GM06990 (cell line): Measurements from ENCODE around the gene CABLES2.

ENCODE experiments used
- DNase-seq: peaks from one replicate; pipeline ENCODE4 v3.0.0-alpha.2; 2011; ENCODE audit not compliant: insufficient read length; ENCODE audit errors: extremely low read depth
- H3K27me3 ChIP-seq: replicated peaks from 2 replicates; pipeline ENCODE4 v1.6.0; 2011; ENCODE audit warnings: low read length; ENCODE audit not compliant: control insufficient read depth, insufficient read depth
- H3K36me3 ChIP-seq: 2 replicates; pipeline ENCODE4 v1.5.1; 2011; ENCODE audit warnings: low read length; ENCODE audit not compliant: control insufficient read depth, insufficient read depth
- H3K4me3 ChIP-seq: replicated peaks from 2 replicates; pipeline ENCODE4 v1.5.1; 2011; ENCODE audit warnings: low read depth, mild to moderate bottlenecking, control low read depth, low read length
- CTCF ChIP-seq: IDR thresholded peaks from 2 replicates; pipeline ENCODE4 v1.5.1; 2011; ENCODE audit warnings: low read length, control low read depth, mild to moderate bottlenecking, inconsistent platforms; ENCODE audit not compliant: insufficient read depth, poor library complexity, severe bottlenecking

The CABLES2 gene

GRCh38 chr20:62400021-62400420 is 7.1 kb downstream of the CABLES2 start:
- Histone ChIP-seq H3K27me3 (no peaks in the 10 kb centered on the region), H3K4me3 (no peak overlapping the region), H3K36me3 (peaks cover 6% of the 10 kb centered on the region)
- no peak for DNase-seq
- TF ChIP-seq CTCF, result no peak

DNA sequence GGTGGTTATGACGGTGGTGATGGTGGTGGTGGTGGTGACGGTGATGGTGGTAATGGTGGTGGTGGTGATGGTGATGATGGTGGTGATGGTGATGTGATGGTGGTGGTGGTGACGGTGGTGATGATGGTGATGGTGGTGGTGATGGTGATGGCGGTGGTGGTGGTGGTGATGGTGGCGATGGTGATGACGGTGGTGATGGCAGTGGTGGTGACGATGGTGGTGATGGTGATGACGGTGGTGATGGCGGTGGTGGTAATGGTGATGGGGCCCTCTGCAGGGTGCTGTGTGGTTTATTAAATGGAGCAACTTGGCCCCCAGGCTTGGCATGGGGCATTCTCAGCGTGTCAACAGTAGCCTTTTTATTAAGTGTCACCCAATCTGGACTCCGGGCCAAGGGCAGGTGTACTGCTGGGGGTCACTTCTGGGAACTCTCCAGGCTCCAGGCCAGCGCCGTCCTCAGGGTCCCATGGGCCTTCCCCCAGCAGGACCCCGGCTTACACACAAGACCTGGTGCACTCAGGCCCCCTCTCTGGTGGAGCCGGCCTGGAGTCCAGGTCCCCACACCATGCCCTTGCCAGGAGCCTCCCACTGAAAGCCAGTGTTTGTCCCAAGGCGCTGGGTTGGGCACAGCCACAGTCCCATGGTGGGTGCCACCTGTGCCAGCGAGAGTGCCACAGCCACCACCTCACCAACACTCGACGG is 8.8 kb downstream of the CABLES2 start:
- TF ChIP-seq CTCF, result no peak
- peaks cover 8% of the 10 kb centered on the region for H3K36me3 ChIP-seq
- no peaks in the 10 kb centered on the region for H3K27me3 ChIP-seq
- no peak overlapping the region for H3K4me3 ChIP-seq
- no peak for DNase-seq

DNA sequence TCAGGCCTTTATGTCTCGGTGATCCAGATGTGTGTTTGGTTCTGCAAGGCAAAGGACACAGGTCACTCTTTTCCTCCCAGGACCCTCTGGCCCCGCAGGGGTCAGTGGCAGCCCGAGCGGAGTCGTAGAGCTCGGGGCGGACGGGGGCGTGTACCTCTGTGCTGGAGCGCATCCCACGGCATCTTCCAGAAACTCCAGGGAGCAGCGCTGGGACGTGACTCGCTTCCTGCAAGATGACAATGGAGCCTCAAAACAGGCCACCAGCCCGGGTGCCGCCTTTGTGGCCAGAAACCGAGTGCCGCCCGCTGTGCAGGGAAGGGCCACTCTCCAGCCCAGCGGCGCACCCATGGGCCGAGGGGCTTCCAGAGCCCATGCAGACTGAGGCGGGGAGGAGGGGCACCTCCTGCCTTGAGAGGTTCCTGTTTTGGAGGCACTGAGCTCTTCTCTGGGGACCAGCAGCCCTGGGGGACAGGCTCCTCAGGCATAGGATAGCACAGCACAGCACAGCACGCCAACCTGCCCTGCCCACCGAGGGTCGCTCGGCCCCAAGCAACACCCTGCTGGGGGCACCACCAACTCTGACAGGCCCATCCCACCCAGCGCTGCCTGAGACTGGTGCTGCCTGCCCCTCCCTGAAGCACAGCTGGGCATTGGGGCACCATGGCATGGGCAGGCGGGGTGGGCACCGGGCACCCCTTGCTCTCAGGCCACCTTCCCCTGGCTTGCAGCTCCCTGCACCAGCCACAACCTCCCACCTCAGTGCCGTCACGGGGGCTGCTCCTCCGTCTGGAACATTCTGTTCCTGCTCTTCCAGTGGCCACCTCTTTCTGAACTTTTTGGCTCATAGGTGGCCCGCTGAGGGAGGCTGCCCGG is 10.5 kb downstream of the CABLES2 start:
- Histone ChIP-seq H3K27me3 (no peaks in the 10 kb centered on the region), H3K36me3 (peaks cover 8% of the 10 kb centered on the region), H3K4me3 (no peak overlapping the region)
- no peak for TF ChIP-seq CTCF
- DNase-seq, result no peak

DNA sequence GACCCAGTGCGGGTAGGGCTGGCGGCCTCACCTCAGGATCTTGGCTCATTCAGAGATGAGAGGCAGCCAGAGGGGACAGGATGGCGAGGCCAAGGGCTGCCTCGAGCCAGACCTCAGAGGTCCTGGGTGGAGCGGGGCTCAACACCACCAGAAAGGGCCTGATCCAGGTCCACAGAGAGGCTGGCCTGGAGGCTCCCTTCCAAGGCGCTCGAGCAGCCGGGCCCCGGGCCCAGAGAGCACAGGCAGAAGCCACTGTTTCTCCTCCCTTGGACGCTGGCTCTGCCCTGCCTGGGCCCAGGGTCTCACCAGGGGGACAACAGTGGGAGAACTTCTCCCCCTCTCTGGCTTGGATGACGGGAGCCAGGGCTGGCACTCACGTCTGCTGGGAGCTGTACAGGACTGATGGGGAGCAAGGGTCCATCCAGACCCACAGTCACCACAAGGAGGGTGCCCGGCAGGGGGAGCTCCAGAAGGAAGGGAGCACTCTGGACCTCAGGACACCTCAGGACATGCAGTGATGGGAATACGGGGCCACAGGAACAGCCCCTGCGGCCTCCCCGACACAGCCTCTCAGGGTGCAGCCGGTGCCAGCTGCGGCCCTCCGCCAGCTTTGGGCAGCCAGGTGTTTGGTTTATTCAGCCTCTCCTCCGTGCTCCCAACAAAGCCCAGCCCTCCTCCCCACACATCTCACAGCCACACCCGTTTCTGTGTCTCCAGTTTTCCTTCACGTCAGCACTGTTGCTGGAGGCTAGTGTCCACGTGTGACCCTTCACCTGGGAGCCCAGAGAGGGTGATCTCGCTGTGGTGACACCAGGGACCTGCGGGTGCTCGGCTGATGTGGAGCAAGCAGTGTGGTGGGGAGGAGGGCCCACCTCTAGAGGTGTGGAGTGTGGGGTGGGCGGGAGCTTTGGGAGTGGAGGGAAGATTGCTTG is 11.5 kb downstream of the CABLES2 start:
- Histone ChIP-seq H3K27me3 (no peaks in the 10 kb centered on the region), H3K36me3 (peaks cover 13% of the 10 kb centered on the region), H3K4me3 (no peak overlapping the region)
- no peak for TF ChIP-seq CTCF
- DNase-seq, result no peak
